Measurements from ENCODE around the gene FOXN4.

FOXN4 gene

DNA sequence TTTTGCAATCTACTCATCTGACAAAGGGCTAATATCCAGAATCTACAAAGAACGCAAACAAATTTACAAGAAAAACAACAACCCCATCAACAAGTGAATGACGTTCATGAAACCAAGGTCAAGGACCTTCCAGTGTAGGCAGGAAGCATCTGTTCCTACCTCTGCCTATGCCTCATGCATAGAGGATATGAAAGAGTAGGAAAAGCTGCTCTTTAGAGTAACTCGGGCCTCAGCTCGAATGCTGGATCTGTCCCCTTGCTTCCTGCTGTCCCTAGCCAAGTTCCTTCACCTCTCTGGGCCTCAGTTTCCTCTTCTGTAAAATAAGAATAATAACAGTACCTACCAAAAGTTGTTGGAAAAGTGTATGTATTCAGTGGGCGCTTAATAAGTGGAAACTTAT lies 65.0 kb downstream of the FOXN4 start:
- Histone ChIP-seq H3K4me3 (ENCODE audit: low read length) (no peak overlapping the region), H3K9ac (ENCODE audit: low read length) (no peak overlapping the region), H3K36me3 (ENCODE audit: control insufficient read depth, insufficient read depth, low read length) (peaks cover 16% of the 10 kb centered on the region), H3K27me3 (ENCODE audit: control insufficient read depth, insufficient read depth, low read length) (no peaks in the 10 kb centered on the region), H3K4me1 (ENCODE audit: control insufficient read depth, insufficient read depth, low read length) (no peaks in the 10 kb centered on the region), H3K9me3 (ENCODE audit: control insufficient read depth, low read length) (no peaks in the 10 kb centered on the region)

DNA sequence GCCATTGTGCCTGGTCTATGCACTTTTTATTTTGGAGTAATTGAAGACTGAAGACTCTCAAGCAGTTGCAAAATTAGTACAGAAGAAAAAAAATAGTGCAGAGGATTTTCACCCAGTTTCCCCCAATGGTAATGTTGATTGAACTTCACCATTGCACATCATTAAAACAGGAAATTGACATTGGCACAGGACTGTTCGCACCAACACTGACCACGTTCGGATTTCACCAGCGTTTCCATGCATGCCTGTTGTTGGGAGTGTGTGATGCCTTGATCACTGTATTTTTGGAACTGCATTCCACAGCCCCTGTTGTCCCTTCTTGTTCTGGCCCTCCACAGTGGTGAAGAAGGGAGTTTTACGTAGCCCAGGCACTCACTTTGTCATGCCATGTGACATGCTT lies 67.1 kb downstream of the FOXN4 start:
- H3K9me3 ChIP-seq (ENCODE audit: control insufficient read depth, low read length) = no peaks in the 10 kb centered on the region
- no peak overlapping the region for H3K9ac ChIP-seq (ENCODE audit: low read length)
- peaks cover 16% of the 10 kb centered on the region for H3K36me3 ChIP-seq (ENCODE audit: control insufficient read depth, insufficient read depth, low read length)
- H3K4me3 ChIP-seq (ENCODE audit: low read length) = no peak overlapping the region
- H3K4me1 ChIP-seq (ENCODE audit: control insufficient read depth, insufficient read depth, low read length) = no peaks in the 10 kb centered on the region
- H3K27me3 ChIP-seq (ENCODE audit: control insufficient read depth, insufficient read depth, low read length) = no peaks in the 10 kb centered on the region

DNA sequence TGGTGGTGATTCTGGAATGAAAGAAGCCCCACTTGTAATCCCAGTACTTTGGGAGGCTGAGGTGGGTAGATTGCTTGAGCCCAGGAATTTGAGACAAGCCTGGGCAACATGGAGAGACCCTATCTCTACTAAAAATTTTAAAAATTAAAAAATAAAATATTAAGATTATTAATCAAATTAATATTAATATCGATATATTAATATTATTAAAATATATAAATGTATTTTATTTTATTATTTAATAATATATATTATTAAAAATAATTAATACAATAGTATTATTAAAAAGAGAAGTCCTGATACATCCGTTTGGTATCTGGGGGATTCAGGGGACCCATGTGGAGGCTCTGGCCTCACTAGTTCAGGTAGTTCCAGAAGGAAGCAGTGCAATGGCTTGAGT lies 68.7 kb downstream of the FOXN4 start:
- Histone ChIP-seq H3K36me3 (ENCODE audit: control insufficient read depth, insufficient read depth, low read length) (peaks cover 16% of the 10 kb centered on the region), H3K4me3 (ENCODE audit: low read length) (no peak overlapping the region), H3K4me1 (ENCODE audit: control insufficient read depth, insufficient read depth, low read length) (no peaks in the 10 kb centered on the region), H3K9me3 (ENCODE audit: control insufficient read depth, low read length) (no peaks in the 10 kb centered on the region), H3K27me3 (ENCODE audit: control insufficient read depth, insufficient read depth, low read length) (no peaks in the 10 kb centered on the region), H3K9ac (ENCODE audit: low read length) (no peak overlapping the region)

DNA sequence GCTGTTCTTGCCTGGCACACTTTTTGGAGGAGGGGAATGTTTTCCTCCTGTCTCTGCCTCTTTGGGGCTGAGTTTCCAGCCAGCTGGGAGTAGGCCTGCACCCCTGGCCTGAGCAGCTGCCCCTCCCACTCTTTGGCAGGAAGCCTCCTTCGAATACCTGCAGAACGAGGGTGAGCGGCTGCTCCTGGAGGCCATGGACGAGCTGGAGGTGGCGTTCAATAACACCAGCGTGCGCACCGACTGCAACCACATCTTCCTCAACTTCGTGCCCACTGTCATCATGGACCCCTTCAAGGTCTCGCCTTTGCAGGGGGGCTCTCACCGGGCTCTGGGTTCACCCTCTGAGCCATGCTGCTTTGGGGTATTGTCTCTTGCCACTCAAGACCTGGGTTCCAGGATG lies 69.4 kb downstream of the FOXN4 start:
- Histone ChIP-seq H3K9me3 (ENCODE audit: control insufficient read depth, low read length) (no peaks in the 10 kb centered on the region), H3K36me3 (ENCODE audit: control insufficient read depth, insufficient read depth, low read length) (peaks cover 16% of the 10 kb centered on the region), H3K4me1 (ENCODE audit: control insufficient read depth, insufficient read depth, low read length) (no peaks in the 10 kb centered on the region), H3K9ac (ENCODE audit: low read length) (no peak overlapping the region), H3K4me3 (ENCODE audit: low read length) (no peak overlapping the region), H3K27me3 (ENCODE audit: control insufficient read depth, insufficient read depth, low read length) (no peaks in the 10 kb centered on the region)

DNA sequence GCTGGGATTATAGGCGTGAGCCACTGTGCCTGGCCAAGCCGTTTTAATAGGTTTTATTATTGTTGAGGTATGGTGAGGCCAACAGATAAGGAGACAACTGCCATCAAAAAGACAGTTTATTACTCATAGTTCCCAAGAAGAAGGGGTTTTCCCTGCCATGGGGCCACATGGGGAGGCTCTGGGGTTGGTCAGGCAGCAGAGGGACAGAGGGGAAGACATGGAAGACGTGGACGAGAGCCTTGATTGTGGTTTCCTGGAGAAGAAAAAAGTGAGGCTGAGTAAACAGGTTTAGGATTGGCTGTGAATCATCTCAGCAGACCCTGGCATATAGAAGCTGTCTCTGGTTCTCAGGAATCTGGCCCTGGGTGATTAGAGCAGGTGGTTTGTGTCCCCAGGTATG lies 69.9 kb downstream of the FOXN4 start:
- H3K27me3 ChIP-seq (ENCODE audit: control insufficient read depth, insufficient read depth, low read length) = no peaks in the 10 kb centered on the region
- H3K4me3 ChIP-seq (ENCODE audit: low read length) = no peak overlapping the region
- no peaks in the 10 kb centered on the region for H3K4me1 ChIP-seq (ENCODE audit: control insufficient read depth, insufficient read depth, low read length)
- no peak overlapping the region for H3K9ac ChIP-seq (ENCODE audit: low read length)
- no peaks in the 10 kb centered on the region for H3K9me3 ChIP-seq (ENCODE audit: control insufficient read depth, low read length)
- H3K36me3 ChIP-seq (ENCODE audit: control insufficient read depth, insufficient read depth, low read length) = peaks cover 16% of the 10 kb centered on the region

DNA sequence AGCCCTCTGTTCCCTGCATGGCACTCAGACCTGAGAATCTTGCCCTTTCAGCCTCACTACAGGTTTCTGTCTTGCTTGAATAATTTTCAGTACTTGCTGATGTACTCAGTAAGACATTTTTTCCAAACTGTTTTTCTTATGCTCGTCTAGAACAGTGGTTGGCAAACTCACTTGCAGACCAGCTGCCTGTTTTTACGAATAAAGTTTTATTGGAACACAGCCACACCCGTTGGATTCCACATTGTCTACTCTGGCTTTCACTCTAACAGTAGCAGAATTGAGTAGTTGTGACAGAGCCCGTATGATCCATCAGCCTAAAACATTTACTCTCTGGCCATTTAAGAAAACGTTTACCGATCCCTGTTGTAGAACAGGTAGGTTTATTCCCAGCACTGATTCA lies 72.8 kb downstream of the FOXN4 start:
- H3K4me3 ChIP-seq (ENCODE audit: low read length) = no peak overlapping the region
- H3K4me1 ChIP-seq (ENCODE audit: control insufficient read depth, insufficient read depth, low read length) = no peaks in the 10 kb centered on the region
- peaks cover 11% of the 10 kb centered on the region for H3K36me3 ChIP-seq (ENCODE audit: control insufficient read depth, insufficient read depth, low read length)
- no peaks in the 10 kb centered on the region for H3K9me3 ChIP-seq (ENCODE audit: control insufficient read depth, low read length)
- no peak overlapping the region for H3K9ac ChIP-seq (ENCODE audit: low read length)
- H3K27me3 ChIP-seq (ENCODE audit: control insufficient read depth, insufficient read depth, low read length) = no peaks in the 10 kb centered on the region

DNA sequence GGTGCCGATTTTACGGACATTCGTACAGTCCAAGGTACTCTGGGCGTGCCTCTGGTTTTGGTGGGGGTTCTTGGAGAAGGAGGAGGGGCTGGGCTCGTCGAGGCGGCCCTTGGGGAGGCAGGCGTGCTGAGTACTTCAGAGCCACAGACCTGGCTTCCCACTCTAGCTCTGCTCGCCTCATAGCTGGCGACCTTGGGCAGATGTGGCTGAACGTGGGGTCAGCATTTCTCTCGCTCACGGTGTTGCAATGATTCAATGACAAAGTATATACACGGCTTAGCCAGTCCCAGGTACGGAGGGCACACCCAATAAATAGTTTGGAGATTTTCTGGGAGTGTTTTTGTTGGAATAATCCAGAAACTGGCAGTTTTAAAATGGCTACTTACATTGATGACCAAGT lies 75.1 kb downstream of the FOXN4 start:
- no peaks in the 10 kb centered on the region for H3K4me1 ChIP-seq (ENCODE audit: control insufficient read depth, insufficient read depth, low read length)
- H3K9me3 ChIP-seq (ENCODE audit: control insufficient read depth, low read length) = no peaks in the 10 kb centered on the region
- no peak overlapping the region for H3K4me3 ChIP-seq (ENCODE audit: low read length)
- no peaks in the 10 kb centered on the region for H3K27me3 ChIP-seq (ENCODE audit: control insufficient read depth, insufficient read depth, low read length)
- no peak overlapping the region for H3K9ac ChIP-seq (ENCODE audit: low read length)
- H3K36me3 ChIP-seq (ENCODE audit: control insufficient read depth, insufficient read depth, low read length) = peaks cover 4% of the 10 kb centered on the region

DNA sequence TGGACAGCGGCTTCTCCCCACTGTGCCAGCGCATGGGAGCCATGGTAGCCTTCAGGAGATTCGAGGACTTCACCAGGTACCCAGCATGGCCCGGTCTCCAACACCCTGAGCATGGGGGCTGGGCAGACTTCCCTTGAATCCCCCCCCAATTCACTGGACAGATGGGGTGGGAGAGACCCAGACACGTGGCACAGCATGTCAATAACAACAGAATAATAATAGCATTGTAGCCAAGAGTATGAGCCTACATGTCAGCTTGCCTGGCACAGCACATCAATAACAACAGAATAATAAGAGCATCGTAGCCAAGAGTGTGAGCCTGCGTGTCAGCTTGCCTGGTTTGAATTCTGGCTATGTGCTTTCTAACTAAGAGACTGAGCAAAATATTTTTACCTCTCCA lies 76.4 kb downstream of the FOXN4 start:
- peaks cover 4% of the 10 kb centered on the region for H3K36me3 ChIP-seq (ENCODE audit: control insufficient read depth, insufficient read depth, low read length)
- no peak overlapping the region for H3K4me3 ChIP-seq (ENCODE audit: low read length)
- H3K4me1 ChIP-seq (ENCODE audit: control insufficient read depth, insufficient read depth, low read length) = no peaks in the 10 kb centered on the region
- no peaks in the 10 kb centered on the region for H3K9me3 ChIP-seq (ENCODE audit: control insufficient read depth, low read length)
- no peaks in the 10 kb centered on the region for H3K27me3 ChIP-seq (ENCODE audit: control insufficient read depth, insufficient read depth, low read length)
- no peak overlapping the region for H3K9ac ChIP-seq (ENCODE audit: low read length)

DNA sequence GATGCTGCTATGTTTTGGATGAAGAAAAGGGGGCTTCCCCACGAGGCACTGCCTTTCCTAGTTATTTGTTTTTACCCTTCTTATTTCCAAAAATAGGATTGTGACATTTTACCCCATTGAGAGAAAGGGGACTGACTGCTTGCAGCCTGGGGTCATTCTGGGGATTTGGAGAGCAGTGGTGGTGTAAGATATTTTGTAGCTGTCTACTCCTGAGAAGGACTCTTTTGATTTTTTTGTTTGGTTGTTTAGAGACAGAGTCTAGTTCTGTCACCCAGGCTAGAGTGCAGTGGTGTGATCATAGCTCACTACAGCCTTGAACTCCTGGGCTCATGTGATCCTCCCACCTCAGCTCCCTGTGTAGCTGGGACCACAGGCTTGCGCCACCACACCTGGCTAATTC lies 78.9 kb downstream of the FOXN4 start:
- H3K27me3 ChIP-seq (ENCODE audit: control insufficient read depth, insufficient read depth, low read length) = no peaks in the 10 kb centered on the region
- H3K36me3 ChIP-seq (ENCODE audit: control insufficient read depth, insufficient read depth, low read length) = peaks cover 8% of the 10 kb centered on the region
- H3K4me3 ChIP-seq (ENCODE audit: low read length) = no peak overlapping the region
- H3K9ac ChIP-seq (ENCODE audit: low read length) = no peak overlapping the region
- H3K9me3 ChIP-seq (ENCODE audit: control insufficient read depth, low read length) = no peaks in the 10 kb centered on the region
- H3K4me1 ChIP-seq (ENCODE audit: control insufficient read depth, insufficient read depth, low read length) = no peaks in the 10 kb centered on the region

DNA sequence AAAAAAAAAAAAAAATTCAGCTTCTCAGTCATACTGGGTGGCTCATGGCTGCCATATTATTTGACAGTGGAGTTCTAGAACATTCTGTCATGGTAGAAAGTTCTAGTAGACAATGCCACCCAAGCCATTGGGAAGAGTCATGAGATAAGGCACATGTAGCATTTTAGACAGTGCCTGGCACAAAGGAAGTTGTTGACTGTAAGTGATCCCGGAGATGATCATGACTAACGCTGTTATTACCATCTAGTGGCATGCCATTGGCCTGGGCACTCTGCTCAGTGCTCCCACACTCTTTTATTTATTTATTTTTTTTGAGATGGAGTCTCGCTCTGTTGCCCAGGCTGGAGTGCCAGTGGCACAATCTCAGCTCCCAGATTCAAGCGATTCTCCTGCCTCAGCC lies 80.4 kb downstream of the FOXN4 start:
- H3K27me3 ChIP-seq (ENCODE audit: control insufficient read depth, insufficient read depth, low read length) = no peaks in the 10 kb centered on the region
- no peak overlapping the region for H3K4me3 ChIP-seq (ENCODE audit: low read length)
- no peak overlapping the region for H3K9ac ChIP-seq (ENCODE audit: low read length)
- no peaks in the 10 kb centered on the region for H3K9me3 ChIP-seq (ENCODE audit: control insufficient read depth, low read length)
- no peaks in the 10 kb centered on the region for H3K4me1 ChIP-seq (ENCODE audit: control insufficient read depth, insufficient read depth, low read length)
- peaks cover 8% of the 10 kb centered on the region for H3K36me3 ChIP-seq (ENCODE audit: control insufficient read depth, insufficient read depth, low read length)

All from mucosa of stomach (tissue), 1 donor.